ENCODE data around the gene TANC2. TPM values are rescaled to one million over a fixed set of nuclear protein-coding genes. Genes with fewer than 3 reads are reported as not detected.

TANC2 gene
- polyA plus RNA-seq, 3 donors = 26.4 to 30.9 (median 27.1) TPM

DNA sequence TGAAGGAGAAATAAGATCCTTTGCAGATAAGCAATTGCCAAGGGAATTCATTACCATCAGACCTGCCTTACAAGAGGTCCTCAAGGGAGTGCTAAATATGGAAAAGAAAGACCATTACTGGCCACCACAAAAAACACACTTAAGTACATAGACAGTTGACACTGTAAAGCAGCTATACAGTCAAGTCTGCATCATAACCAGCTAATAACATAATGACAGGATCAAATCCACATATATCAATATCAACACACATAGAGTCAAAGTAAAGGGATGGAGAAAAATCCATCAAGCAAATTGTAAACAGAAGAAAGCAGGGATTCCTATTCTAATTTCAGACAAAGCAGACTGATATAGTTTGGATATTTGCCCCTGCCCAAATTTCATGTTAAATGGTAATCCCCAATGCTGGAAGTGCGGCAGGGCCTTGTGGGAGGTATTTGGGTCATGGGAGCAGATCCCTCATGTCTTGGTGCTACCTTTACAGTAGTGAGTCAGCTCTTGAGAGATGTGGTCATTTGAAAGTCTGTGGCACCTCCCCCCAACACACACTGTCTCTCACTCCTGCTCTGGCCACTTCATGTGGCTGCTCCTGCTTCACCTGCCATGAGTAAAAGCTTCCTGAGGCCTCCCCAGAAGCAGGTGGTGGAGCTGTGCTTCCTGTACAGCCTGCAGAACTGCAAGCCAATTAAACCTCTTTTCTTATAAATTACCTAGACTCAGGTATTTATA lies 32.8 kb downstream of the TANC2 start:
- no peak for DNase-seq (ENCODE audit: low read depth in 3 of 3, low spot score in 2 of 3)

DNA sequence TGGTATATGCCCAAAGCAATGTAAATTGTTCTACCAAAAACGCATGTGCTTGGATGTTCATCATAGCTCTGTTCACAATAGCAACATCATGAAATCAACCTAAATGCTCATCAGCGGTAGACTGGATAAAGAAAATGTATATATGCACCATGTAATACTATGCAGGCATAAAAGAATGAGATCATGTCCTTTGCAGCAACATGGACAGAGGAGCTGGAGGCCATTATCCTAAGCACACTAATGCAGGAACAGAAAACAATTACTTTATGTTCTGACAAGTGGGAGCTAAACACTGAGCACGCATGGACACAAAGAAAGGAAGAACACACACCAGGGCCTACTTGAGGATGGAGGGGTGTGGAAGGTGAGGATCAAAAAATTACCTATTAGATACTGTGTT lies 33.7 kb downstream of the TANC2 start:
- DNase-seq (ENCODE audit: low read depth in 3 of 3, low spot score in 2 of 3) = no peak

DNA sequence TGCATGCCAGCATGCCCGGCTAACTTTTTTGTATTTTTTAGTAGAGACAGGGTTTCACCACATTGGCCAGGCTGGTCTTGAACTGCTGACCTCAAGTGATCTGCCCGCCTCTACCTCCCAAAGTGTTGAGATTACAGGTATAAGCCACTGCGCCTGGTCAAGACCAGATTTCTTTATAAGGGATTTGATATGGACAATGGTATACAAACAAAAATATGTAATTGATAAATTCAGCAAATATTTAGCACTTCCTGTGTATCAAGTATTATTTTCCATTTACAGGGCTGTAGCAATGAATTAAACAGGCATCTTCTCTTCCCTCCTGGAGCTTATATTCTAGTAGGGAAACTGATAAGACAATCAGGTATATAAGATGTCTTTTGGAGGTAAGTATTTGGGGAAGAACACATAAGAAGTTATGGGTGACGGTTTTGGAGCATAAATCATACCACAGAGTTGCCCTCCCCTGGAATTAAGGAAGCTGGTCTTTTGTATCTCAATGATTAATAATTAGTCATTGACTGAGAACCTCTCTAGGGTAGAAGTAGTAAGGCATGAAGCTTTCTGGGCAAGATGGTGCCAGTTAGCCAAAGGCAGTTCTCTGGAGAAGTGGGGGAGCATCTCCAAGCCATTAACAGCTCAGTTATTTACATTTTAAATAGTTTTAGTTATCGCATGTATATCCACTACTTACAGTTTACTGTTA lies 35.8 kb downstream of the TANC2 start:
- no peak for DNase-seq (ENCODE audit: low read depth in 3 of 3, low spot score in 2 of 3)

DNA sequence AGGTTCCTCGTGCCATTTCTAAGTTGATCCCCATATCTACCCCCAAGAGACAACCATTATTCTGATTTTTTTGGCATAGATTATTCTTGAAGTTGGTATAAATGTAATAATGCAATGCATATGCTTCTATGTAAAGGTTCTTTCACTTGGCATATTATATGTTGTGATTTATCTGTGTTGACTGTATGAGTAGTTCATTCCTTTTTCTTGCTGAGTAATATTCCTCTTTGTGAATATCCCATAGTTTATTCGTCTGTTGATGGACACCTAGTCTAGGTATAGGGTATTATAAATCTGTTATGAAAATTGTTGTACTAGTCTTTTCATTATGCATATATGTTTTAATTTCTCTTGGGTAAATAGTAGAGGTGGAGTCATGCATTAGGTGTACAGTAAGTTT lies 36.6 kb downstream of the TANC2 start:
- no peak for DNase-seq (ENCODE audit: low read depth in 3 of 3, low spot score in 2 of 3)

DNA sequence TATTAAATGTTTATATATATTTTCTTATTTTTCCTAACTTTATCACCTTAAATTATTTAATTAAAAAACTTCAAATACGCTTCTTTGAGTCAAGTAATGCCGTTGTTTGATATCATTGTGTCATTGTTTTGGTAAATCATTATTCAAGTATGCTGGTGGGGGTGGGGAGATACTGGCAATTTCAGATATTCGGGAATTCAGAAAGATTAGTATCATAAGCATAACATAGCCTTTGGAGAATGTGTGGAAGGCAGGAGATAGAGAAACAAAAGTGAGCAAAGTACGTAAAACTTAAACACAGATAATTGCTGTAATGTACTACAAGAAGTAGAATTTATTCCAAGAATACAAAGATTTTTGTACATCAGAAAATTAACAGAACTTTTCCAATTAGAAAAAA lies 49.8 kb downstream of the TANC2 start:
- DNase-seq (ENCODE audit: low read depth in 3 of 3, low spot score in 2 of 3) = no peak

Other genes with a start within 250 kb of the TANC2 start
- 1 to 10 TPM in 2 of 3 donors, under 1 TPM in 1; 0.97 to 1.4 (median 1.1) TPM for gene MARCHF10, start 157.9 kb upstream of the TANC2 start, polyA plus RNA-seq (ENCODE audit: insufficient read length in 3 of 3)

Measured in right renal cortex interstitium (tissue), 3 donors.